Activated naive CD8-positive, alpha-beta T cell (primary cell): ENCODE measurements around the gene PSD.

ENCODE experiments used
- H3K27ac Mint-ChIP-seq: one replicate; pipeline ENCODE4 v1.8.0; 2021; ENCODE audit warnings: mixed read lengths
- H3K27me3 Mint-ChIP-seq: one replicate; pipeline ENCODE4 v1.8.0; 2021; ENCODE audit warnings: mixed read lengths
- H3K36me3 Mint-ChIP-seq: one replicate; pipeline ENCODE4 v1.8.0; 2021; ENCODE audit warnings: mixed read lengths
- H3K4me1 Mint-ChIP-seq: one replicate; pipeline ENCODE4 v1.8.0; 2021; ENCODE audit warnings: low read depth, mixed read lengths
- H3K4me3 Mint-ChIP-seq: one replicate; pipeline ENCODE4 v1.8.0; 2021; ENCODE audit warnings: mild to moderate bottlenecking, mixed read lengths
- H3K9me3 Mint-ChIP-seq: one replicate; pipeline ENCODE4 v1.8.0; 2021; ENCODE audit warnings: low read depth, mixed read lengths

Gene PSD

GRCh38 chr10:102396317-102396650, 22.3 kb downstream of the PSD start:
- H3K27me3 Mint-ChIP-seq = no peaks in the 10 kb centered on the region
- H3K4me1 Mint-ChIP-seq = peaks cover 39% of the 10 kb centered on the region
- H3K27ac Mint-ChIP-seq = peak overlapping the region; percentile 97
- H3K36me3 Mint-ChIP-seq = peaks cover 2% of the 10 kb centered on the region
- no peaks in the 10 kb centered on the region for H3K9me3 Mint-ChIP-seq
- peak overlapping the region; percentile 92 for H3K4me3 Mint-ChIP-seq

DNA sequence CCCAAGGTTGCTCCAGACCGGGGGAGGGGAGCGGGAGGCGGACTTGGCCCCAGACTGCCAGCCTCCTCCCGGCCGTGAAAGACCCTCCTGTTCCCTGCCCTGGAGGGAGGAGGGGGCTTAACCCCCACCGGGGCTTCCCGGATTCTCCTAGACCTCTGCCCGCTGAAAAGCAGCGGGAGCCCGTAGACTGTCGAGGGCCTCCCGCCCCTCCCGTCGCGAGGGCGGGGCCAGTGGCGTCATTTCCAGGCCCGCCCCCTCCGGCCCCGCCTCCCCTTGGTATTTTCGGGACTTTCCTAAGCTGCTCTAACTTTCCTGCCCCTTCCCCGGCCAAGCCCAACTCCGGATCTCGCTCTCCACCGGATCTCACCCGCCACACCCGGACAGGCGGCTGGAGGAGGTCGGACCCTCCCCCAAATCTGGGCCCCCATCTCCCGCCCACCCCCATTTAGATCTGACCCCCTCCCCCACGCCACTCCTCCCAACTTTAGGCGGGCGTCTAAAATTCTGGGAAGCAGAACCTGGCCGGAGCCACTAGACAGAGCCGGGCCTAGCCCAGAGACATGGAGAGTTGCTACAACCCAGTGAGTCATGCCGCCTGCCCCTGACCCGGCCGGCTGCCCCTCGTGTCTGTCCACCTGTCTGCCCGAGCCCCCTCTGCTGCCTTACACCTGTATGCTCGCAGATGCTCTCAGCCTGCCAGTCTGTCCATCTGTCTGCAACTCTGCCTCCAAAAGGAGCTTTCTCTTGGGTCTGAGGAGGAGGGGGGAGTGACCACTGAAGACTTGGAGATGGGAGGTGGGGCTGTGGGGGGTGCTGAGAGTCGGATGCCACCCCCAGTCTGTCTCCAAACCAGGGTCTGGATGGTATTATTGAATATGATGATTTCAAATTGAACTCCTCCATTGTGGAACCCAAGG, 22.9 kb downstream of the PSD start, which contains the start of gene NFKB2:
NFKB2 (plus strand) TSS at position 306 of the 917 bp plus-strand sequence; CDS start at position 561, 255 bp downstream.
- H3K36me3 Mint-ChIP-seq = peaks cover 2% of the 10 kb centered on the region
- no peaks in the 10 kb centered on the region for H3K9me3 Mint-ChIP-seq
- peak within 1 kb of the TSS; percentile 92 for H3K4me3 Mint-ChIP-seq
- peak within 1 kb of the TSS; percentile 97 for H3K27ac Mint-ChIP-seq
- H3K4me1 Mint-ChIP-seq = peaks cover 39% of the 10 kb centered on the region
- no peaks in the 10 kb centered on the region for H3K27me3 Mint-ChIP-seq

DNA sequence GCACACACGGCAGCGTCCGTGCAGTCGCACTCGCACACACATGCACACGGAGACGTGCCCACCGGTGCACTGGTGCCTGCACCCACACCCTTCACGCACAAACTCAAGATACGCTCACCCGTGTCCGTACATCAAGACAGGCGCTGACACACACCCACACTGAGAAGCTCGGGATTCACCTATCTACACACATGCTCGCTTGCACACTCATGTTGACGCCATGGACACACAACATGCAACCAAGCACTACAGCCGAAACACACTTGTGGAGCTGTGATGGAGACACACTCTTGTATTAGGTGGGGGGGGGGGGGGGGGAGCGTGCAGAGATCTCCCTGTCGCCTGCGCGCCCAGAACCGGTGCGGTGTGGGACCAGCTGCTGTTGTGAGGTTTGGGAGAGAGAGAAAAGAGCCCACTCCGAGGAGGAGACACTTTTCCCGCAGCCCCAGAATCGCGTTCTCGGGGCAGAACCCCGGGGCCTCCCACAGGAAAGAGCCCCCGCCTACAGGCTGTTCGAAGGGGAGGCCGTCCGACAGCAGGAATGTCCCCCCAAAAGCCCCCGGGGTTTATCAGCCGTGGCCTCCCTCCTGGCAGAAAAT, 23.7 kb downstream of the PSD start:
- H3K36me3 Mint-ChIP-seq = no peaks in the 10 kb centered on the region
- H3K4me3 Mint-ChIP-seq = peak overlapping the region; percentile 92
- peaks cover 39% of the 10 kb centered on the region for H3K4me1 Mint-ChIP-seq
- H3K27me3 Mint-ChIP-seq = no peaks in the 10 kb centered on the region
- peak overlapping the region; percentile 97 for H3K27ac Mint-ChIP-seq
- no peaks in the 10 kb centered on the region for H3K9me3 Mint-ChIP-seq

- Mint-ChIP-seq H3K36me3 (no peaks in the 10 kb centered on the region), H3K27ac (peak overlapping the region; percentile 97), H3K4me1 (peaks cover 35% of the 10 kb centered on the region), H3K27me3 (no peaks in the 10 kb centered on the region), H3K4me3 (peak overlapping the region; percentile 92), H3K9me3 (no peaks in the 10 kb centered on the region)
These were observed 24.3 kb downstream of the PSD start for GRCh38 chr10:102394079-102394800.

- Mint-ChIP-seq H3K36me3 (no peaks in the 10 kb centered on the region), H3K27ac (peak overlapping the region; percentile 97), H3K9me3 (no peaks in the 10 kb centered on the region), H3K27me3 (no peaks in the 10 kb centered on the region), H3K4me1 (peaks cover 31% of the 10 kb centered on the region), H3K4me3 (peak overlapping the region; percentile 92)
These were observed 25.0 kb downstream of the PSD start for GRCh38 chr10:102393411-102394078.

- Mint-ChIP-seq H3K27me3 (no peaks in the 10 kb centered on the region), H3K4me1 (peaks cover 19% of the 10 kb centered on the region), H3K4me3 (no peak overlapping the region), H3K27ac (no peak overlapping the region), H3K36me3 (no peaks in the 10 kb centered on the region), H3K9me3 (no peaks in the 10 kb centered on the region)
These were observed 26.3 kb downstream of the PSD start for GRCh38 chr10:102392306-102392705.

DNA sequence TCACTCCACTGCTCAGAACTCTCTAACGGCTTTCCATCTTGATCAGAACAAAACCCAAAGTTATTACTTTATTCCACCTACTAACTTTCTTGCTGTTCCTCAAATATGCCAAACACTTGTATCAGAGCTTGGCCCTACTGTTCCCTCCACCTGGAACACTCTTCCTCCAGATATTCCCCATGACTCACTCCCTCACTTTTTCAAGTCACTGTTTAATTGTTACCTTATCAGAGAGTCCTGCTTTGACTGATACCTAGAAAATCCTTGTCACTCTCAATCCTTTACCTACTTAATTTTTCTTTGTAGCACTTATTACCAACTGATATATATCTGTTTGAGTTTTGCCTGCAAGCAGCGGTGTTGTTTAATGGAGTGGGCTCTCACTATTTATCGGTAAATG, 28.7 kb downstream of the PSD start:
- H3K36me3 Mint-ChIP-seq = no peaks in the 10 kb centered on the region
- H3K9me3 Mint-ChIP-seq = no peaks in the 10 kb centered on the region
- H3K4me3 Mint-ChIP-seq = no peak overlapping the region
- no peak overlapping the region for H3K27ac Mint-ChIP-seq
- no peaks in the 10 kb centered on the region for H3K27me3 Mint-ChIP-seq
- peaks cover 7% of the 10 kb centered on the region for H3K4me1 Mint-ChIP-seq

DNA sequence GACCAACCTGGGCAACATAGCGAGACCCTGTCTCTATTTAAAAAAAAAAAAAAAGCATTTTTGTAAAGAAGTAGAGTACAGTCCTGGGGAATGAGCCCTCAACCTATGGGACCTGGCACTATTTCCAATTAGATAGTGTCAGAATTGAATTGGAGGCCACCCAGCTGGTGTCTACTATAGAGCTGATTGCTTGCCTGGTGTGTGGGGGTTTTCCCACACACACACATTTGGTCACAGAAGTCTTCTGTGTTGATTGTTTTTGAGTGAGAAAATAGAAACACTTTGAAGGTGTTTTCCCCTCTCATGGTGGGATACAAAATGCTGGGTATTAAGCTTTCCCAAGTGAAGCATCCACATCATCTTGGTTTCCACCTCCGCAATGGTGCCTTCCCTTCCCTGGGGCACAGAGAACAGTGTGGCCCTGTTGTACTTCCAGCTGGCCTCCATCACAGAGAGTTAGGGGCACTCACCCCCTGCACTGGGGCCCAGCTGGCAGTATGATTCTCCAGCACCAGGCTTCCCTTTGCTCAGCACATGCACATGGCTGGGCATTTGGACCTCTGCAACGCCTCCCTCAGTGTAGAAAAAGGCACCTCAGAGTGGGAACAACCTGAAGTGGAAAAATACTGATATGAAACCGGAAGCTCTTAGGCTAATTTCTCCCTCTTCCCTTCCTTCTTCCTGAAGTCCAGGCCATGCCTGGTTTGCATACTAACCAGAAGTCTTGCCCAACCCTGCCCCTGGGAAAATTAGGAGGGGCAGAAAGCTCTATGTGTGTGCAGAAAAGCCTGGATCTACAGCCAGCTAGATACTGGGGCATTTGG, 33.8 kb downstream of the PSD start:
- Mint-ChIP-seq H3K4me1 (no peaks in the 10 kb centered on the region), H3K27me3 (no peaks in the 10 kb centered on the region), H3K36me3 (no peaks in the 10 kb centered on the region), H3K27ac (peak overlapping the region; percentile 34), H3K9me3 (no peaks in the 10 kb centered on the region), H3K4me3 (no peak overlapping the region)

DNA sequence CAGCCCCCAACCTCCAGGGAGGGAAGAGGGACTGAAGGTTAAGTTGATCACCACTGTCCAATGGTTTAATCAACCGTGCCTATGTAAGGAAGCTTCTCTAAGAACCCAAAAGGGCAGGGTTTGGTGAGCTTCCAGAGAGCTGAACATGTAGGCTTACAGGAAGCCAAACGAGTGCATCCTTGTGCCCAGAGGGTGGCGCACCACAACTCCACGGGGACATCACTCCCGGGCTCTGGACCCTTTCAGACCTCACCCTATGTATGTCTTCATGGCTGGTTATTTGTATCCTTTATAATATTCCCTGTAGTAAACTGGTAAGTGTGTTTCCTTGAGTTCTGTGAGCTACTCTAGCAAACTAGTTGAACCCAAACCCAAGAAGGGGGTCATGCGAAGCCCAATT, 34.5 kb downstream of the PSD start:
- Mint-ChIP-seq H3K4me3 (no peak overlapping the region), H3K9me3 (no peaks in the 10 kb centered on the region), H3K27ac (no peak overlapping the region), H3K36me3 (no peaks in the 10 kb centered on the region), H3K4me1 (no peaks in the 10 kb centered on the region), H3K27me3 (no peaks in the 10 kb centered on the region)

DNA sequence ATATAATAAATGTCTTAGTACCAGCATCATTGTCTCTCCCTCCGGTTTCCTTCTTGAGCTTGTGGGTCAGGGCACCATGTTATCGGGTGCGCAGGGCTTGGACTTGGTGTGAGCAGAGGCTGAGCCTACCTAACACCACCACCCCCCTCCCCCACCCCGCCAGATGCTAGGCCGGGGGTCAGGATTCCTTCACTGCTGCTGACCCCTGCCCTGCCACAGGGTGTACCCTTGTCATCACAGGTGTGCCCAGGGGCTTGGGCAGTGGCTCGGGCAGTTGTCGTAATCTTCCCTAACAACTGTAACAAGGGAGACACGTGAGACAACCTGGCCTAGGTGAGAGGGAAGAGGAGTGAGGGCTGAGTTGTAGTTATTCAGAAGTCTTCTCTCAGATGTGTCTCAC, 35.7 kb downstream of the PSD start:
- Mint-ChIP-seq H3K9me3 (no peaks in the 10 kb centered on the region), H3K36me3 (no peaks in the 10 kb centered on the region), H3K4me1 (no peaks in the 10 kb centered on the region), H3K4me3 (no peak overlapping the region), H3K27ac (no peak overlapping the region), H3K27me3 (no peaks in the 10 kb centered on the region)

DNA sequence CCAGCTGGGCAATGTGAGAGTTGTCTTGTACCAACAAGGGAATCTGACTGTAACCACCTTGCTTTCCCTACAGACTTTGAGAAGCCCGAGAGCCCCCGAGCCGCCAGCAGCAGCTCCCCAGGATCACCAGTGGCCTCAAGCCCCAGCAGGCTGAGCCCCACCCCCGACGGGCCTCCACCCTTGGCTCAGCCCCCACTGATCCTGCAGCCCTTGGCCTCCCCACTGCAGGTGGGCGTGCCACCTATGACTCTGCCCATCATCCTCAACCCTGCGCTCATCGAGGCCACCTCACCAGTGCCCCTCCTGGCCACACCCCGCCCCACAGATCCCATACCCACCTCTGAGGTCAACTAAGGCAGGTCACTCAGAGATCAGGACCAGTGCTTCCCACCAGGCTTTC, 36.6 kb downstream of the PSD start:
- H3K4me1 Mint-ChIP-seq = no peaks in the 10 kb centered on the region
- H3K27ac Mint-ChIP-seq = no peak overlapping the region
- no peaks in the 10 kb centered on the region for H3K27me3 Mint-ChIP-seq
- H3K9me3 Mint-ChIP-seq = no peaks in the 10 kb centered on the region
- no peak overlapping the region for H3K4me3 Mint-ChIP-seq
- H3K36me3 Mint-ChIP-seq = no peaks in the 10 kb centered on the region

DNA sequence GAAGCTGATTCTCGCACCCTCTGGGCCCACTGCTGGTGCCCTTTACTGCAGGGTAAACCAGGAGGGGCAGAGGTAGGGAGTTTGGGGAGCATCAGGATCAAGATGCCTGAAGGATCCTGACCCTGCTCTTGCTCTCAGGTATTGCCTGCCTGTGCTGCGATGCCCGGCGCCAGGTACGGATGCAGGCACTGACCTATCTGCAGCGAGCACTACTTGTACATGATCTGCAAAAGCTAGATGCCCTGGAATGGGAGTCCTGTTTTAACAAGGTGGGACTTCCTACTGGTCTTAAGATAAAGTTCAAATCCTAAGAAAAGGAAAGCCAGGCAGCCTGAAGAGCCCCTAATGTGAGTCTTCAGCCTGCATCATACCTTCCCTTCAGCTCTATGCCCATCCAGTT, 39.2 kb downstream of the PSD start:
- H3K36me3 Mint-ChIP-seq = no peaks in the 10 kb centered on the region
- no peak overlapping the region for H3K27ac Mint-ChIP-seq
- no peak overlapping the region for H3K4me3 Mint-ChIP-seq
- no peaks in the 10 kb centered on the region for H3K27me3 Mint-ChIP-seq
- H3K9me3 Mint-ChIP-seq = no peaks in the 10 kb centered on the region
- H3K4me1 Mint-ChIP-seq = no peaks in the 10 kb centered on the region

DNA sequence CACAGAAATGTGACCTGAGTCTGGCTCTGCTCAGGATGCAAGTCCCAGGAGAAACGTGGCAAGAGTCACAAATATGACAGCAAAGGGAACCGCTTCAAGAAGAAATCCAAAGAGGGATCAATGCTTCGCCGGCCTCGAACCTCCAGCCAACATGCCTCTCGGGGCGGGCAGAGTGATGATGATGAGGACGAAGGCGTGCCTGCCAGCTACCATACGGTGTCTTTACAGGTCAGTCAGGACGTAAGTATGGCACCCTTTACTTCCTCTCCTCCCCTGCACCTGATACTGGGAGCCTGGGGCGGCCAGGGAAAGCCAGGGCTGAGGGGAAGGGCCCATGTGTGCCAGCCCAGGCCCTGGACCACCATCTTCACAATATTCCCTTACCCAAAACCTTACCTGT, 41.7 kb downstream of the PSD start:
- H3K9me3 Mint-ChIP-seq = no peaks in the 10 kb centered on the region
- H3K4me1 Mint-ChIP-seq = no peaks in the 10 kb centered on the region
- peaks cover 7% of the 10 kb centered on the region for H3K36me3 Mint-ChIP-seq
- no peaks in the 10 kb centered on the region for H3K27me3 Mint-ChIP-seq
- no peak overlapping the region for H3K4me3 Mint-ChIP-seq
- H3K27ac Mint-ChIP-seq = no peak overlapping the region

GRCh38 chr10:102375867-102376266, 42.7 kb downstream of the PSD start:
- H3K36me3 Mint-ChIP-seq = peaks cover 10% of the 10 kb centered on the region
- no peaks in the 10 kb centered on the region for H3K4me1 Mint-ChIP-seq
- H3K9me3 Mint-ChIP-seq = no peaks in the 10 kb centered on the region
- H3K27me3 Mint-ChIP-seq = no peaks in the 10 kb centered on the region
- H3K4me3 Mint-ChIP-seq = no peak overlapping the region
- no peak overlapping the region for H3K27ac Mint-ChIP-seq
